Upper lobe of right lung (tissue), 1 donor: ENCODE results near the gene SIDT1. TPM values are rescaled to one million over a fixed set of nuclear protein-coding genes. Genes with fewer than 3 reads are reported as not detected.

Experiments
- ATAC-seq: fragments of 200-7000 bp; cut with Tn5 transposase; one replicate; pipeline ENCODE4 v1.9.1; 2020; ENCODE audit warnings: mild to moderate bottlenecking, moderate library complexity
- DNase-seq: peaks from one replicate; pipeline ENCODE4 v3.0.0-alpha.2; 2020
- H3K27ac ChIP-seq: fragments of 200-600 bp; one replicate; pipeline ENCODE4 v1.8.0; 2022
- H3K27me3 ChIP-seq: fragments of 200-600 bp; one replicate; pipeline ENCODE4 v1.8.0; 2022; ENCODE audit warnings: mild to moderate bottlenecking
- H3K36me3 ChIP-seq: fragments of 200-600 bp; one replicate; pipeline ENCODE4 v1.8.0; 2022
- H3K4me1 ChIP-seq: fragments of 200-600 bp; one replicate; pipeline ENCODE4 v1.8.0; 2022
- H3K4me3 ChIP-seq: fragments of 200-600 bp; one replicate; pipeline ENCODE4 v1.8.0; 2022; ENCODE audit warnings: mild to moderate bottlenecking
- H3K9me3 ChIP-seq: fragments of 200-600 bp; one replicate; pipeline ENCODE4 v1.8.0; 2022
- intact Hi-C: fragments of 100-400 bp; cut with DNase I; formaldehyde crosslinking; loops from one replicate; pipeline ENCODE4 v1.11.0; 2022
- total RNA-seq: library from RNA; stranded (reverse); fragmentation: NEBNext Ultra II Directional; extraction: Animal tissue kit (Norgen Biotek cat#: 25700); gene quantifications from one replicate; pipeline ENCODE4 v1.2.1, GENCODE V29; 2021
- TF ChIP-seq, protein P1 (sequence below): fragments of 200-600 bp; IDR thresholded peaks from one replicate; pipeline ENCODE4 v1.8.0; 2022; ENCODE audit warnings: antibody characterized with exemption
- donor health status: DM: no; HTN: yes; CAD: no; lungs with severe emphysema.

Gene SIDT1
- total RNA-seq, 1 donor from 2014 or later: 3.5 TPM

DNA sequence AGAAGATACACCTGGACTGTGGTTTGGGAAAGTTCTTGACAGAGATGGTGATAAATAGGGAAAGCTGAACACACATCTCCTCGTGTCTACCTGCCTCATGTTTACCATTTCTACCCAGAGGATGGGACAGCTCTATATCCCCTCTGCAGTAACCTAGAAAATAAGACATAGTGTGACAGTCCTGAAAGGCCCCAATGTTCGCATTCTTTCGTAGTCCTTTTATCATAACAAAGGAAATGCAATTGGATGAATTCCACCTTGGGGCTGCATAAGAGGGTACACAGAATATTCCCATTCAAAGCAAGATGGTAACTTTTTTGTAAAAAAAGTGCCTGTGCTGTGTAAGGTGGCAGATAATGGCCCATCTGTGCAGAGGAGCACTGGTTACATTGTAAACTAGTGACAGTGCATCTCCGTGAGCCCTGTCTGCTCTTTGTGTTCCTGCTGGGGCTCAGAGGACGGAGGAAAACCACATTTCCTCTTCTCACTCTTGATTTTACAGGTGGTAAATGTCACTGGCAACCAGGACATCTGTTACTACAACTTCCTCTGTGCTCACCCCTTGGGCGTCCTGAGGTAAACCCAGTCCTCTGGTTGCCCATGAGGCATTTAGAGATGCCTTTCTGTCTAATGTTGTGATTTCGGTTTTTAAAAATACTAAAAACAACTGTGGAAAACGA lies 74.3 kb downstream of the SIDT1 start:
- Histone ChIP-seq H3K27ac (no peak overlapping the region), H3K4me1 (no peaks in the 10 kb centered on the region), H3K27me3 (no peaks in the 10 kb centered on the region), H3K9me3 (no peaks in the 10 kb centered on the region), H3K36me3 (no peaks in the 10 kb centered on the region), H3K4me3 (no peak overlapping the region)
- TF ChIP-seq, protein P1, sequence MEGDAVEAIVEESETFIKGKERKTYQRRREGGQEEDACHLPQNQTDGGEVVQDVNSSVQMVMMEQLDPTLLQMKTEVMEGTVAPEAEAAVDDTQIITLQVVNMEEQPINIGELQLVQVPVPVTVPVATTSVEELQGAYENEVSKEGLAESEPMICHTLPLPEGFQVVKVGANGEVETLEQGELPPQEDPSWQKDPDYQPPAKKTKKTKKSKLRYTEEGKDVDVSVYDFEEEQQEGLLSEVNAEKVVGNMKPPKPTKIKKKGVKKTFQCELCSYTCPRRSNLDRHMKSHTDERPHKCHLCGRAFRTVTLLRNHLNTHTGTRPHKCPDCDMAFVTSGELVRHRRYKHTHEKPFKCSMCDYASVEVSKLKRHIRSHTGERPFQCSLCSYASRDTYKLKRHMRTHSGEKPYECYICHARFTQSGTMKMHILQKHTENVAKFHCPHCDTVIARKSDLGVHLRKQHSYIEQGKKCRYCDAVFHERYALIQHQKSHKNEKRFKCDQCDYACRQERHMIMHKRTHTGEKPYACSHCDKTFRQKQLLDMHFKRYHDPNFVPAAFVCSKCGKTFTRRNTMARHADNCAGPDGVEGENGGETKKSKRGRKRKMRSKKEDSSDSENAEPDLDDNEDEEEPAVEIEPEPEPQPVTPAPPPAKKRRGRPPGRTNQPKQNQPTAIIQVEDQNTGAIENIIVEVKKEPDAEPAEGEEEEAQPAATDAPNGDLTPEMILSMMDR: no peak
- intact Hi-C loops: no loop called here
- no peak for DNase-seq
- peak; percentile 47 for ATAC-seq

DNA sequence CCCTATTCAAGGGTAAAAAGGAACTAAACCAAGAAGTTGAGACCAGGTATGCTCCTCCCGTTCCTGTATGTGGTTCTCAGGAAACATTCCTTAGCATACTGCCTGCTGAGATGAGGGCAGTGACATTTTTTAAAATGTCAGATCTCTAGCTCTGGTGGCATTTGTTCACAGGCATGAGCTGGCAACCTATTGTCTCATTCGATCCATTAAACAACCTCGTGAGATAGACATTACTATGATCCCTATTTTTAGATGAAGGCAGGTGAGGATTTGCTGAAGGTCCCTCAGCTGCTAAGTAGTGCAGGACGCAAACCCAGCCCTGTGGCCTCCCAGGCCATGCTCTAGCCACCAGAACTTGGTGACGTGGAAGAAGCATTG lies 74.9 kb downstream of the SIDT1 start:
- Histone ChIP-seq H3K36me3 (no peaks in the 10 kb centered on the region), H3K27me3 (no peaks in the 10 kb centered on the region), H3K27ac (no peak overlapping the region), H3K4me1 (no peaks in the 10 kb centered on the region), H3K4me3 (no peak overlapping the region), H3K9me3 (no peaks in the 10 kb centered on the region)
- ATAC-seq (no peak), DNase-seq (no peak)
- TF ChIP-seq, protein P1: no peak
- intact Hi-C loops: no loop called here

DNA sequence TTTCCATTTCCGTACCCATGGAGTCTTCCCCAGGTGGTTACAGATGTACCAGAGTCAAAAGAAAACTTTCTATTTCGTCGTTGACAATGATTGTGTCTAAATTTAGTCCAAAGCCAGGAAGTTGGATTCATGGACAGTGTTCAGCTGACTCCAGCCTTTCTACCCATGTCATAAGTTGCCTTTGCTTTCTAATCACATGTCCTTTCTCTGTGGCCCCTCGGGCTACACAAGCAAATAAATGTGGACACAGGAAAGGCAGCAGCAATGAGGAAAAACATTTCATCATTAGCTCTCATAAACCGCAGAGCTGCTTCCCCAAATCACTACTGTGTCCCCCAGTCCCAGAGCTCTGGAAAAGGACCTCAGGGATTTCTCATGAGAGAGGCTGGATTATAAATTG lies 82.0 kb downstream of the SIDT1 start:
- intact Hi-C loops: no loop called here
- H3K27ac ChIP-seq: peak overlapping the region; percentile 11
- H3K4me1 ChIP-seq: no peaks in the 10 kb centered on the region
- H3K27me3 ChIP-seq: no peaks in the 10 kb centered on the region
- no peaks in the 10 kb centered on the region for H3K9me3 ChIP-seq
- DNase-seq: no peak
- TF ChIP-seq, protein P1: no peak
- no peak overlapping the region for H3K4me3 ChIP-seq
- peak; percentile 76 for ATAC-seq
- H3K36me3 ChIP-seq: no peaks in the 10 kb centered on the region

DNA sequence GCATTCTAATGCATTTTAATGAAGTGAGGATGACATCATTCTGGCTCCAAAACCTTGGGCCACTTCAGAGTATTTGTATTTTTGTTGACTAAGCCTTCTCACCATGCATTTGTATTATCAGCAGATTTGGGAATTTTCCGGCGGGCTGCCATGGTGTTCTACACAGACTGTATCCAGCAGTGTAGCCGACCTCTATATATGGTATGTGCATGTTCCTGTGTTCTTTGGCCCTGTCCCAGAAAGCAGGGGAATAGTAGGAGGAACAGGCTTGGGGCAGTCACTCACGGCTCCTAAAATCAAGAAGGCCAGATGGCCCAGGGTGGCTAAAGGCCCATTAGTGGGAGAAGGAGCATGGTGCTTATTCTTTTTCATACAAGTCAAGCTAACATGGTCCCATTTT lies 83.6 kb downstream of the SIDT1 start:
- Histone ChIP-seq H3K9me3 (no peaks in the 10 kb centered on the region), H3K4me1 (no peaks in the 10 kb centered on the region), H3K27ac (no peak overlapping the region), H3K4me3 (no peak overlapping the region), H3K36me3 (no peaks in the 10 kb centered on the region), H3K27me3 (no peaks in the 10 kb centered on the region)
- intact Hi-C loops: no loop called here
- TF ChIP-seq, protein P1: no peak
- no peak for DNase-seq
- ATAC-seq: no peak

DNA sequence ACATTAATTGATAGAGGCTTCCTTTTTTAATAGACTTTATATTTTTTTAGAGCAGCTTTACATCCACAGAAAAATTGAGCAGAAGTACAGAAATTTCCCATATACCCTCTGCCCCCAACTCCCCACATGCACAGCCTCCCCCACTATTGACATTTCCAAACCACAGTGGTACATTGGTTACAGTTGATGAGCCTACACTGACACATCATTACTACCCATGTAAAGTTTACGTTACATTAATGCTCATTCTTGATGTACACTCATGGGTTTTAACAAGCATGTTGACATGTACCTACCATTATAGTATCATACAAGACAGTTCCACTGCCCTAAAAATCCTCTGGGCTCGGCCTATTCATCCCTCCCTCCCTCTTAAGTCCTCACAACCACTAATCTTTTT lies 85.4 kb downstream of the SIDT1 start:
- no peaks in the 10 kb centered on the region for H3K36me3 ChIP-seq
- no peak for ATAC-seq
- no peaks in the 10 kb centered on the region for H3K9me3 ChIP-seq
- H3K27ac ChIP-seq: no peak overlapping the region
- H3K27me3 ChIP-seq: no peaks in the 10 kb centered on the region
- H3K4me1 ChIP-seq: no peaks in the 10 kb centered on the region
- H3K4me3 ChIP-seq: no peak overlapping the region
- TF ChIP-seq, protein P1: no peak
- DNase-seq: no peak
- intact Hi-C loops: no loop called here

DNA sequence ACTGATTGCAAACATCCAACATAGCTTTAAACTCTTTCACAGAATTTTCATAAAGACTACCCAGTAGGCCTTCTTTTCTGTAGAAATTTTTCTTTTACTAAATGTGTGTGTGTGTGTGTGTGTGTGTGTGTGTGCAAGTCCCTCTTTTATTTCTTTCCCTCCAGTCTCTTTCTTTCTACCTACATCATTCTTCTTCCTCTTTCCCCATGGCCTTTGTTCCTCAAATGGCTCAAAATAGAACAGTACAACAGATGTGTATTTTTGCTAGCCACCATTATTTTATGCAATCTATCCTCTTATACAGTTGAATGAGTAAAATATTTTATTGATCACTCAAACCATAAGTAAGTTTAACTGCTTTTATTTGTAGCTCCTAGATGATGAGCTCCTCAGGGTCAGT lies 87.7 kb downstream of the SIDT1 start:
- intact Hi-C loops: no loop called here
- Histone ChIP-seq H3K36me3 (no peaks in the 10 kb centered on the region), H3K9me3 (no peaks in the 10 kb centered on the region), H3K27me3 (no peaks in the 10 kb centered on the region), H3K4me3 (no peak overlapping the region), H3K27ac (no peak overlapping the region), H3K4me1 (no peaks in the 10 kb centered on the region)
- DNase-seq: no peak
- peak; percentile 43 for ATAC-seq
- TF ChIP-seq, protein P1: no peak
